Measurements from ENCODE around the gene ARHGEF10L.

Gene ARHGEF10L

DNA sequence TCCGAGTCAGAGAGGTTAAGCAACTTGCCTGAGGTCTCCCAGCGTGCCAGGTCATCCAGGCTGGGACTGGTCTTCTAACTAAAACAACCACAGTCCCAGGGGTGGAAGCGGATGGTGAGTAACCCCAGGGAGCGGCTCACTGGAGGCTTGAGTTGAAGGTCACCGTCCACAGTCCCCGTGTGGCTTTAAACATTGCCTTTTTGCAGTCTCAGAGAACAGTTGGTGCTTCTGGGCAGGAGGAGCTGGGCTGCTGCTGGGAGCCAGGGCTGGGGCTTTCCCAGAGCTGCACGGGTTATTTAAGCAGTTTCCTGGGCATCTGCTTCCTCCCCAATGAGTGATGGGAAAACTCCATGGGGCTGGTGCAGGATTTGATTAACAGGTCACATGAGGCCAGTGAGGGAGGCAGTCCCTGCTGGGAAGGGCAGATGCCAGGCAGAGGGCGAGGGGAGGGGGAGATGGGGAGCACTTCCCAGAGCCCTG, 12.3 kb downstream of the ARHGEF10L start:
- Histone ChIP-seq H3K4me1 (ENCODE audit: insufficient read depth, low read length) (peaks cover 52% of the 10 kb centered on the region), H3K36me3 (ENCODE audit: insufficient read depth, low read length) (no peaks in the 10 kb centered on the region), H3K9me3 (ENCODE audit: insufficient read depth, low read depth, low read length) (no peaks in the 10 kb centered on the region), H3K4me3 (ENCODE audit: low read length) (no peak overlapping the region), H3K27me3 (ENCODE audit: insufficient read depth, low read length) (no peaks in the 10 kb centered on the region), H3K27ac (ENCODE audit: low read depth, low read length) (peak overlapping the region; percentile 66), H3K9ac (ENCODE audit: low read depth, low read length) (no peak overlapping the region)
- 68% methylated on average over 8 of the region's 8 CpGs for WGBS

DNA sequence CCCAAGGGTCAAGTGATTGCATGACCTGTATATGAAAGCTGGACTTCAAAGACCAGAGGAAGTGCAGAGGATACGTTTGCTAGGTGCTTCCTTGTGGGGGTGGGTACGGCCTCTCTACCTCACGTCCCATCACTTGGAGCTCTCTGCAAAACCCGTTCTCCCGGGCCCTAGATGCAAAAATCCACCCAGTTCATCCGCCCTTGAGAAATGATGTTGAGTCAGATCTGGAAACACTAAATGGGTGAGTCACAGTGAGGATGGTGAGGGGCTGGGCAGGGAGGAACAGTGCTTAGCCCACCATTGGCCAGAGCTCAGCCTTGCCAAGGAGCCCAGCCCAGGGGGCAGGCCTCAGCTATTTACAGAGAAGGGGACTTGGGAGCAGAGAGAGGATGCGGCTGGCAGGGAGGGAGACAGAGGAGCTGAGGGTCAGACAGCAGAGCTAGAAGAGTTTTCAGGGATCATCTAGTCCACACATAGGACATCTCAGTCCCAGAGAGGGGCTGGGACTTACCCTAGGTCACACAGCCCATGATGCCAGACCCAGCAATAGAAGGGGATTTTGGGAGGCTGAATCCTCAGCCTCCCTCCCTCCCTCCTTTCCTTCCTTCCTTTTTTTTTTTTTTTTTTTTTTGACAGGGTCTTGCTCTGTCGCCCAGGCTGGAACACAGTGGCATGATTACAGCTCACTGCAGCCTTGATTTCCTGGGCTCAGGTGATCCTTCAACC, 14.6 kb downstream of the ARHGEF10L start:
- no peak overlapping the region for H3K4me3 ChIP-seq (ENCODE audit: low read length)
- 86% methylated on average over 8 of the region's 8 CpGs for WGBS
- peaks cover 45% of the 10 kb centered on the region for H3K4me1 ChIP-seq (ENCODE audit: insufficient read depth, low read length)
- H3K27me3 ChIP-seq (ENCODE audit: insufficient read depth, low read length) = no peaks in the 10 kb centered on the region
- no peak overlapping the region for H3K9ac ChIP-seq (ENCODE audit: low read depth, low read length)
- no peaks in the 10 kb centered on the region for H3K36me3 ChIP-seq (ENCODE audit: insufficient read depth, low read length)
- H3K9me3 ChIP-seq (ENCODE audit: insufficient read depth, low read depth, low read length) = no peaks in the 10 kb centered on the region
- no peak overlapping the region for H3K27ac ChIP-seq (ENCODE audit: low read depth, low read length)

GRCh38 chr1:17554954-17555353, 15.5 kb downstream of the ARHGEF10L start:
- H3K27ac ChIP-seq (ENCODE audit: low read depth, low read length) = no peak overlapping the region
- no peaks in the 10 kb centered on the region for H3K27me3 ChIP-seq (ENCODE audit: insufficient read depth, low read length)
- H3K9me3 ChIP-seq (ENCODE audit: insufficient read depth, low read depth, low read length) = no peaks in the 10 kb centered on the region
- H3K9ac ChIP-seq (ENCODE audit: low read depth, low read length) = no peak overlapping the region
- H3K36me3 ChIP-seq (ENCODE audit: insufficient read depth, low read length) = no peaks in the 10 kb centered on the region
- H3K4me3 ChIP-seq (ENCODE audit: low read length) = no peak overlapping the region
- H3K4me1 ChIP-seq (ENCODE audit: insufficient read depth, low read length) = peaks cover 44% of the 10 kb centered on the region
- WGBS = 91% methylated on average over 2 of the region's 2 CpGs

DNA sequence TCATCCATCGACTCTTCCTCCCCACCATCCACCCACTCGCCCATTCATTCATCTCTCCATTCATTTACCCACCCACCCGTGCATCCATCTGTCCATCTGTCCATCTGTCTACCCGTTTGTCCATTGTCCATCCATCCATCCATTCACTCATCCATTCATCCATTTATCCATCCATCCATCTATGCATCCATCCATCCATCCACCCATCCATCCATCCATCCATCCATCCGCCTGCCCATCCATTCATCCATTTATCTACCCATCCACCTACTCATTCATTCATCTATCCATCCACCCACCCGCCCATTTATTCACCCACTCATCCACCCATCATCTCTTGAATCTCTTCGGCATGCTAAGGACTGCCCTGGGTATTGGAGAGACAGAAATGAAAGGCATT, 18.5 kb downstream of the ARHGEF10L start:
- WGBS = 93% methylated on average over 7 of the region's 7 CpGs
- no peaks in the 10 kb centered on the region for H3K36me3 ChIP-seq (ENCODE audit: insufficient read depth, low read length)
- no peak overlapping the region for H3K27ac ChIP-seq (ENCODE audit: low read depth, low read length)
- peaks cover 31% of the 10 kb centered on the region for H3K4me1 ChIP-seq (ENCODE audit: insufficient read depth, low read length)
- no peaks in the 10 kb centered on the region for H3K9me3 ChIP-seq (ENCODE audit: insufficient read depth, low read depth, low read length)
- H3K9ac ChIP-seq (ENCODE audit: low read depth, low read length) = no peak overlapping the region
- no peaks in the 10 kb centered on the region for H3K27me3 ChIP-seq (ENCODE audit: insufficient read depth, low read length)
- H3K4me3 ChIP-seq (ENCODE audit: low read length) = no peak overlapping the region

GRCh38 chr1:17558541-17558940, 19.0 kb downstream of the ARHGEF10L start:
- H3K9ac ChIP-seq (ENCODE audit: low read depth, low read length) = no peak overlapping the region; the same call in 1 of the 2 replicates
- H3K36me3 ChIP-seq (ENCODE audit: insufficient read depth, low read length) = no peaks in the 10 kb centered on the region
- H3K27ac ChIP-seq (ENCODE audit: low read depth, low read length) = no peak overlapping the region
- no peak overlapping the region for H3K4me3 ChIP-seq (ENCODE audit: low read length)
- H3K9me3 ChIP-seq (ENCODE audit: insufficient read depth, low read depth, low read length) = no peaks in the 10 kb centered on the region
- H3K27me3 ChIP-seq (ENCODE audit: insufficient read depth, low read length) = no peaks in the 10 kb centered on the region
- peaks cover 31% of the 10 kb centered on the region for H3K4me1 ChIP-seq (ENCODE audit: insufficient read depth, low read length)
- WGBS = 55% methylated on average over 3 of the region's 3 CpGs

GRCh38 chr1:17558954-17559614, 19.6 kb downstream of the ARHGEF10L start:
- no peaks in the 10 kb centered on the region for H3K27me3 ChIP-seq (ENCODE audit: insufficient read depth, low read length)
- H3K27ac ChIP-seq (ENCODE audit: low read depth, low read length) = 0 out of 2 replicates have a peak overlapping the region, but pooled peaks have one; percentile 25
- H3K36me3 ChIP-seq (ENCODE audit: insufficient read depth, low read length) = no peaks in the 10 kb centered on the region
- 60% methylated on average over 8 of the region's 8 CpGs for WGBS
- no peak overlapping the region for H3K9ac ChIP-seq (ENCODE audit: low read depth, low read length)
- peaks cover 26% of the 10 kb centered on the region for H3K4me1 ChIP-seq (ENCODE audit: insufficient read depth, low read length)
- H3K4me3 ChIP-seq (ENCODE audit: low read length) = no peak overlapping the region
- H3K9me3 ChIP-seq (ENCODE audit: insufficient read depth, low read depth, low read length) = no peaks in the 10 kb centered on the region

- H3K4me1 ChIP-seq (ENCODE audit: insufficient read depth, low read length) = peaks cover 28% of the 10 kb centered on the region
- WGBS = 90% methylated on average over 7 of the region's 7 CpGs
- H3K9ac ChIP-seq (ENCODE audit: low read depth, low read length) = no peak overlapping the region
- no peaks in the 10 kb centered on the region for H3K27me3 ChIP-seq (ENCODE audit: insufficient read depth, low read length)
- H3K4me3 ChIP-seq (ENCODE audit: low read length) = no peak overlapping the region
- H3K36me3 ChIP-seq (ENCODE audit: insufficient read depth, low read length) = no peaks in the 10 kb centered on the region
- H3K27ac ChIP-seq (ENCODE audit: low read depth, low read length) = no peak overlapping the region
- H3K9me3 ChIP-seq (ENCODE audit: insufficient read depth, low read depth, low read length) = no peaks in the 10 kb centered on the region
These were observed 20.3 kb downstream of the ARHGEF10L start for GRCh38 chr1:17559615-17560419.

DNA sequence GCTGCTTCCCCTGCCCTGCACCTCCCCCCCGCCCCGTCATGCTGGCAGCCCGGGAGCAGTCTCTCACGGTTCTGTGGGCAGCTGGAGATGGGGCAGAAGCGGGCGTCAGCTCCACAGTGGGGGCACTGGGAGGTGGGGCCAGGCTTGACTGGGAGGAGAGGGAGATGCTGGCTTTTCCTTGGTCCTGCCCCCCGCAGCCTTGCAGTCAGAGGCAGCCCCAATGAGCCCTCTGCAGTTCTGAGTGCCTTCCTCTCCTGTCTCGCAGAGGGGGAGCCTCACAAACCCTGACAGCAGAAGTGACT, 21.7 kb downstream of the ARHGEF10L start:
- H3K27ac ChIP-seq (ENCODE audit: low read depth, low read length) = peak overlapping the region; percentile 2; the same call in 1 of the 2 replicates
- H3K4me1 ChIP-seq (ENCODE audit: insufficient read depth, low read length) = peaks cover 40% of the 10 kb centered on the region
- no peaks in the 10 kb centered on the region for H3K36me3 ChIP-seq (ENCODE audit: insufficient read depth, low read length)
- H3K9ac ChIP-seq (ENCODE audit: low read depth, low read length) = no peak overlapping the region
- no peaks in the 10 kb centered on the region for H3K9me3 ChIP-seq (ENCODE audit: insufficient read depth, low read depth, low read length)
- no peaks in the 10 kb centered on the region for H3K27me3 ChIP-seq (ENCODE audit: insufficient read depth, low read length)
- 77% methylated on average over 8 of the region's 8 CpGs for WGBS
- H3K4me3 ChIP-seq (ENCODE audit: low read length) = no peak overlapping the region

DNA sequence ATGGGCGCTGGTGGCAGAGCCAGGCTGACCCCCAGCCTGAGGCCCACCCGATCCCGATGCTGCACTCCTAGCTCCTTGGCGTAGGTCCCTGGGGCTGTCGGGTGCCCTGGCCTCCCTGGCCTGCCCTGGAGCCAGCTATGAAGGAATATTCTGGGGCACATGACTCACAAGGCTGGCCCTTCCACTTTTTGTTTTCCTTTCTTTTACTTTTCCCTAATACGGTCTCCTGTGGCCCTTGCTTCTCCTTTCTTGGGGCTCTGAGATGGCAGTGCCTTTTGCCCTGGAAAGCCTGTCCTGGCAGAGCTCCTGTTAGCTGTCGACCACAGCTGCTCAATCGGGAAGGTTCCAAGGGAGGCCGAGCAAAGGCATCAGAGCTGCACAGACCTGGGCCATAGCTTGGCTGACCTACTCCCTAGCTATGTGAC, 22.1 kb downstream of the ARHGEF10L start:
- Histone ChIP-seq H3K9ac (ENCODE audit: low read depth, low read length) (no peak overlapping the region), H3K36me3 (ENCODE audit: insufficient read depth, low read length) (no peaks in the 10 kb centered on the region), H3K4me3 (ENCODE audit: low read length) (no peak overlapping the region), H3K27me3 (ENCODE audit: insufficient read depth, low read length) (no peaks in the 10 kb centered on the region), H3K27ac (ENCODE audit: low read depth, low read length) (peak overlapping the region; percentile 2; the same call in 1 of the 2 replicates), H3K9me3 (ENCODE audit: insufficient read depth, low read depth, low read length) (no peaks in the 10 kb centered on the region), H3K4me1 (ENCODE audit: insufficient read depth, low read length) (peaks cover 40% of the 10 kb centered on the region)
- 89% methylated on average over 9 of the region's 9 CpGs for WGBS

DNA sequence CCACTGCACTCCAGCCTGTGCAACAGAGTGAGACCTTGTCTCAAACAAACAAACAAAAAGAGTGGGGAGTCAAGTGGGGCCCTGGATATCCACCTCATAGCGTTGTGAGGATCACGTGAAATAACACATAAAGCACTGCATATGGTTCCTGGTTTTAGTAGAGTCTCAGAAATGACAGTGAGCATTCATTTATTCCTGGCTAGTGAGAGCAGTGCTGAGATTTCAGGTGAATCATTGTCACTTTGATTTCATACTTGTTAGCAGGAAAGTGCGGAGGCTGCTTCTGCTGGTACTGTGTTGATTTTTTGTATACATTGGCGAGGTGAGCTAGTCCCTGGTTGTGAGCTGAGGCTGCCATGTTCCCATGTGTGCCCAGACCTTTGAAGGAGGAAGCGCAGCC, 22.9 kb downstream of the ARHGEF10L start:
- Histone ChIP-seq H3K4me3 (ENCODE audit: low read length) (no peak overlapping the region), H3K9ac (ENCODE audit: low read depth, low read length) (no peak overlapping the region), H3K9me3 (ENCODE audit: insufficient read depth, low read depth, low read length) (no peaks in the 10 kb centered on the region), H3K27ac (ENCODE audit: low read depth, low read length) (no peak overlapping the region), H3K4me1 (ENCODE audit: insufficient read depth, low read length) (peaks cover 40% of the 10 kb centered on the region), H3K27me3 (ENCODE audit: insufficient read depth, low read length) (no peaks in the 10 kb centered on the region), H3K36me3 (ENCODE audit: insufficient read depth, low read length) (no peaks in the 10 kb centered on the region)
- 95% methylated on average over 5 of the region's 5 CpGs for WGBS

All from HUES64 (cell line).